Panc1 (cell line): Measurements from ENCODE around the gene OR51B5. TPM values are rescaled to one million over a fixed set of nuclear protein-coding genes. Genes with fewer than 3 reads are reported as not detected.

Experiments
- ATAC-seq: fragments of 200-7000 bp; cut with Tn5 transposase; 2 replicates; pipeline ENCODE4 v1.9.1; 2020; ENCODE audit warnings: mild to moderate bottlenecking, moderate library complexity
- BruUV-seq: library from RNA; stranded (reverse); fragments of 400-500 nt; replicated peaks from 2 replicates; lab custom pipeline; 2021; lab: Mats Ljungman, UMichigan
- CTCF ChIA-PET: fragments of 300-600 bp; sonication (Branson Sonifier 250); formaldehyde crosslinking; loops from one replicate; lab custom pipeline; 2022; ENCODE audit warnings: antibody characterized with exemption; lab: Charles Lee
- POLR2A ChIA-PET: fragments of 300-600 bp; sonication (Branson Sonifier 250); formaldehyde crosslinking; loops from one replicate; lab custom pipeline; 2022; ENCODE audit warnings: antibody characterized with exemption; lab: Charles Lee
- DNase-seq: peaks from one replicate; pipeline ENCODE4 v3.0.0-alpha.2; 2010; ENCODE audit warnings: low read depth, low spot score
- H3K27ac ChIP-seq: 2 replicates; pipeline ENCODE4 v1.5.1; 2011; ENCODE audit warnings: mild to moderate bottlenecking, low read length, inconsistent platforms
- H3K27me3 ChIP-seq: fragments of 200-500 bp; sonication (Bioruptor generic); 2 replicates; pipeline ENCODE4 v1.6.0; 2014; ENCODE audit warnings: low read length, inconsistent platforms; ENCODE audit not compliant: control insufficient read depth, insufficient read depth
- H3K36me3 ChIP-seq: fragments of 200-500 bp; sonication (Bioruptor generic); 2 replicates; pipeline ENCODE4 v1.5.1; 2014; ENCODE audit warnings: inconsistent platforms, mild to moderate bottlenecking, low read length, moderate library complexity; ENCODE audit not compliant: control insufficient read depth, insufficient read depth
- H3K4me1 ChIP-seq: 2 replicates; pipeline ENCODE4 v1.5.1; 2011; ENCODE audit warnings: inconsistent platforms, mild to moderate bottlenecking, low read length, moderate library complexity; ENCODE audit not compliant: control insufficient read depth, insufficient read depth
- H3K4me3 ChIP-seq, 2 experiments: 2 replicates each; pipeline ENCODE4 v1.5.1; 2011 to 2012; ENCODE audit warnings: low read depth in 2 of 2, low read length in 2 of 2, mild to moderate bottlenecking in 2 of 2, inconsistent platforms in 1 of 2, moderate library complexity in 1 of 2
- H3K9me3 ChIP-seq: fragments of 200-500 bp; sonication (Bioruptor generic); 2 replicates; pipeline ENCODE4 v1.5.1; 2014; ENCODE audit warnings: low read depth, mild to moderate bottlenecking, inconsistent platforms, low read length, moderate library complexity; ENCODE audit not compliant: control insufficient read depth, insufficient read depth
- CTCF ChIP-seq: fragments of 450-650 bp; IDR thresholded peaks from 2 replicates; pipeline ENCODE4 v1.5.1; 2017; ENCODE audit warnings: mild to moderate bottlenecking
- POLR2AphosphoS5 ChIP-seq: IDR thresholded peaks from 2 replicates; pipeline ENCODE4 v1.6.1; 2012; ENCODE audit warnings: mild to moderate bottlenecking, low read depth, low read length, moderate library complexity
- SIN3A ChIP-seq: IDR thresholded peaks from 2 replicates; pipeline ENCODE4 v1.6.1; 2012; ENCODE audit warnings: low read depth, mild to moderate bottlenecking, low read length, moderate library complexity, borderline replicate concordance; ENCODE audit not compliant: insufficient read depth
- TCF7L2 ChIP-seq: IDR thresholded peaks from 2 replicates; pipeline ENCODE4 v1.6.1; 2011; ENCODE audit warnings: mild to moderate bottlenecking, low read depth, low read length, inconsistent platforms
- in situ Hi-C: cut with HindIII; loops from 2 replicates; pipeline ENCODE4 v1.10.0; 2016; ENCODE audit warnings: low sequenced_read_pairs, low pct_unique_long_range_greater_than_20kb
- intact Hi-C: fragments of 100-400 bp; cut with micrococcal nuclease; formaldehyde crosslinking; loops from one replicate; pipeline ENCODE4 v1.10.0; 2022; ENCODE audit not compliant: unreplicated experiment
- total RNA-seq: library from RNA; stranded (reverse); gene quantifications from one replicate; pipeline ENCODE4 v1.2.1, GENCODE V29; 2021; ENCODE audit not compliant: unreplicated experiment
- TF ChIP-seq, protein P1 (sequence below), 2 experiments: IDR thresholded peaks; 2 replicates each; pipeline ENCODE4 v1.6.1; 2011 to 2012; ENCODE audit warnings: low read depth in 2 of 2, control low read depth in 1 of 2, low read length in 1 of 2, mild to moderate bottlenecking in 1 of 2, moderate library complexity in 1 of 2; ENCODE audit not compliant: insufficient read depth in 1 of 2

OR51B5 gene
- total RNA-seq, 1 experiment from 2014 or later, result not detected

GRCh38 chr11:5293028-5293427, 50.3 kb downstream of the OR51B5 start:
- H3K27me3 ChIP-seq, result peaks cover 5% of the 10 kb centered on the region; the same call in 1 of the 2 replicates
- no TSS peak for BruUV-seq
- TF ChIP-seq SIN3A (no peak), POLR2AphosphoS5 (no peak), TCF7L2 (no peak), CTCF (no peak)
- TF ChIP-seq, protein P1, sequence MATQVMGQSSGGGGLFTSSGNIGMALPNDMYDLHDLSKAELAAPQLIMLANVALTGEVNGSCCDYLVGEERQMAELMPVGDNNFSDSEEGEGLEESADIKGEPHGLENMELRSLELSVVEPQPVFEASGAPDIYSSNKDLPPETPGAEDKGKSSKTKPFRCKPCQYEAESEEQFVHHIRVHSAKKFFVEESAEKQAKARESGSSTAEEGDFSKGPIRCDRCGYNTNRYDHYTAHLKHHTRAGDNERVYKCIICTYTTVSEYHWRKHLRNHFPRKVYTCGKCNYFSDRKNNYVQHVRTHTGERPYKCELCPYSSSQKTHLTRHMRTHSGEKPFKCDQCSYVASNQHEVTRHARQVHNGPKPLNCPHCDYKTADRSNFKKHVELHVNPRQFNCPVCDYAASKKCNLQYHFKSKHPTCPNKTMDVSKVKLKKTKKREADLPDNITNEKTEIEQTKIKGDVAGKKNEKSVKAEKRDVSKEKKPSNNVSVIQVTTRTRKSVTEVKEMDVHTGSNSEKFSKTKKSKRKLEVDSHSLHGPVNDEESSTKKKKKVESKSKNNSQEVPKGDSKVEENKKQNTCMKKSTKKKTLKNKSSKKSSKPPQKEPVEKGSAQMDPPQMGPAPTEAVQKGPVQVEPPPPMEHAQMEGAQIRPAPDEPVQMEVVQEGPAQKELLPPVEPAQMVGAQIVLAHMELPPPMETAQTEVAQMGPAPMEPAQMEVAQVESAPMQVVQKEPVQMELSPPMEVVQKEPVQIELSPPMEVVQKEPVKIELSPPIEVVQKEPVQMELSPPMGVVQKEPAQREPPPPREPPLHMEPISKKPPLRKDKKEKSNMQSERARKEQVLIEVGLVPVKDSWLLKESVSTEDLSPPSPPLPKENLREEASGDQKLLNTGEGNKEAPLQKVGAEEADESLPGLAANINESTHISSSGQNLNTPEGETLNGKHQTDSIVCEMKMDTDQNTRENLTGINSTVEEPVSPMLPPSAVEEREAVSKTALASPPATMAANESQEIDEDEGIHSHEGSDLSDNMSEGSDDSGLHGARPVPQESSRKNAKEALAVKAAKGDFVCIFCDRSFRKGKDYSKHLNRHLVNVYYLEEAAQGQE (IDR thresholded peaks at IDR 0.05; ENCODE audit: insufficient read depth in 1 of 2, low read depth in 2 of 2, low read length in 1 of 2), result no peak
- CTCF ChIA-PET, result no interaction called here
- intact Hi-C loops (no loop called here), in situ Hi-C loops (no loop called here)
- no peak overlapping the region for H3K27ac ChIP-seq
- no peak overlapping the region for H3K4me3 ChIP-seq
- POLR2A ChIA-PET, result no interaction called here
- no peaks in the 10 kb centered on the region for H3K9me3 ChIP-seq
- no peaks in the 10 kb centered on the region for H3K4me1 ChIP-seq
- ATAC-seq (no peak), DNase-seq (no peak)
- H3K36me3 ChIP-seq, result no peaks in the 10 kb centered on the region

Other genes starting within 250 kb of the OR51B5 start
- gene OR52A5, start 205.2 kb downstream of the OR51B5 start, total RNA-seq, result not detected
- not detected for gene OR52A1, start 188.8 kb downstream of the OR51B5 start, total RNA-seq
- gene OR51V1, start 142.8 kb downstream of the OR51B5 start, total RNA-seq, result not detected
- 0.72 TPM for gene HBB, start 116.5 kb downstream of the OR51B5 start, total RNA-seq
- gene HBD, start 109.0 kb downstream of the OR51B5 start, total RNA-seq, result not detected
- 2.3 TPM for gene HBG1, start 93.7 kb downstream of the OR51B5 start, total RNA-seq
- gene HBG2, start 88.7 kb downstream of the OR51B5 start, total RNA-seq, result 6.5 TPM
- gene HBE1, start 73.6 kb downstream of the OR51B5 start, total RNA-seq, result 3.2 TPM
- not detected for gene OR51B4, start 41.6 kb downstream of the OR51B5 start, total RNA-seq
- not detected for gene OR51B2, start 19.2 kb downstream of the OR51B5 start, total RNA-seq
- gene OR51B6, start 8.0 kb upstream of the OR51B5 start, total RNA-seq, result not detected
- gene OR51M1, start 40.3 kb upstream of the OR51B5 start, total RNA-seq, result not detected
- not detected for gene OR51Q1, start 78.6 kb upstream of the OR51B5 start, total RNA-seq
- not detected for gene OR51I1, start 98.0 kb upstream of the OR51B5 start, total RNA-seq
- gene OR51I2, start 105.8 kb upstream of the OR51B5 start, total RNA-seq, result not detected
- not detected for gene OR52D1, start 145.2 kb upstream of the OR51B5 start, total RNA-seq
- not detected for gene UBQLN3, start 166.4 kb upstream of the OR51B5 start, total RNA-seq
- 0.72 TPM for gene UBQLNL, start 173.2 kb upstream of the OR51B5 start, total RNA-seq
- 0.15 TPM for gene OR52H1, start 205.0 kb upstream of the OR51B5 start, total RNA-seq
- gene OR52B6, start 237.4 kb upstream of the OR51B5 start, total RNA-seq, result not detected